Keratinocyte (primary cell): ENCODE data around the gene NAT9.

Experiments
- CTCF ChIP-seq, 3 experiments: IDR thresholded peaks in 1 of 3; conservative IDR thresholded peaks in 1 of 3; optimal IDR thresholded peaks in 1 of 3; 2 replicates in 2 of 3; 3 replicates in 1 of 3; pipeline versions ENCODE3 to v1.5.1; 2011; ENCODE audit warnings: low read length in 3 of 3, mild to moderate bottlenecking in 3 of 3, moderate library complexity in 2 of 3, control low read depth in 1 of 3, inconsistent platforms in 1 of 3; ENCODE audit not compliant: insufficient read depth in 2 of 3; ENCODE audit errors: extremely low read depth in 1 of 3
- EZH2 ChIP-seq: IDR thresholded peaks from one replicate; pipeline ENCODE4 v1.6.1; 2012; ENCODE audit warnings: inconsistent platforms, mild to moderate bottlenecking, low read length, moderate library complexity

- TF ChIP-seq CTCF (optimal IDR thresholded peaks at IDR 0.05 in 1 of 3, IDR thresholded peaks at IDR 0.05 in 1 of 3, conservative IDR thresholded peaks at IDR 0.05 in 1 of 3; ENCODE audit: extremely low read depth in 1 of 3, insufficient read depth in 2 of 3, low read length in 3 of 3) (no peak), EZH2 (no peak)
Observed at GRCh38 chr17:74738051-74738996, 37.8 kb downstream of the NAT9 start.
